Measurements from ENCODE around the gene HAGH.

HAGH gene

GRCh38 chr16:1821861-1822611, 4.6 kb downstream of the HAGH start:
- TF ChIP-seq CTCF (conservative IDR thresholded peaks at IDR 0.05), result no peak
- no peak overlapping the region for H3K27ac ChIP-seq

- no peak overlapping the region for H3K27ac ChIP-seq
- TF ChIP-seq CTCF (conservative IDR thresholded peaks at IDR 0.05), result no peak
Measured at GRCh38 chr16:1820946-1821290, 5.7 kb downstream of the HAGH start.

DNA sequence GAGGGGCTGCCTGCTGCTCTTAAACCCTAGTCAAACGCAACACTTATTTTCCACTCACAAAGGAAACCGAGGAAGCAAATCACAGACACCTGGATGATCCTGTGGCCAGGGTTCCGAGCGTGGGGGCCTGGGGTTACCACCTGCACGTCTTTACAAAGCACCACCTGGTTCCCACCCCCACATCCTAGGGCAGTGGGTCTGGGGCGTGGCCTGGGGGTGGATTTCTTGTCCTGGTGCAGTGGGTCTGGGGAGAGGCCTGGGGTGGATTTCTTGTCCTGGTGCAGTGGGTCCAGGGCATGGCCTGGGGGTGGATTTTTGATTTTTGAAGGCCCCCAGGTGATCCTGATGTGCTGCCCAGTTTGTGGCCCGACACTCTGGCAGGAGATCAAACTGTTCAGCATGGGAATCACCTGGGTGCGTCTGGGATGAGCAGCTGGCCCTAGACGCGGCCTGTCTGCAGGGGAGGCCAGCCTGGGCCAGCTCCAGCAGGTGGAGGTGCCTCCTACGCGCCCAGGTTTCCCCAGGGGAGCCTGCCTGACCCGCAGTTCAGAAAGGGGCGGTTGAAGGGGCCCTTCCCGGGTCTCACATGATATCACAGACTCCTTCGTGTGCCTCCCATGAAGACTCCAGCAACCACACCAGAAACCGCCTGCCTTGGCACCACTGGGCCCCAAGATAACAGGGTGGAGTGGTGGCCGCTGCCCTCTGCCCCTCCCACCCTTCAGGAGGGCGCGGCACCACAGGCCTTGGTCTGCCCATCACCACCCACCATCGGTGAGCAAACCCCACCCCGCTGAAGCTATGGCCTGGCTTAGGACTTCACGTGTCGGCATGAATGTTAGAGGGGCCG, 6.3 kb downstream of the HAGH start:
- no peak overlapping the region for H3K27ac ChIP-seq
- no peak for TF ChIP-seq CTCF (conservative IDR thresholded peaks at IDR 0.05)

DNA sequence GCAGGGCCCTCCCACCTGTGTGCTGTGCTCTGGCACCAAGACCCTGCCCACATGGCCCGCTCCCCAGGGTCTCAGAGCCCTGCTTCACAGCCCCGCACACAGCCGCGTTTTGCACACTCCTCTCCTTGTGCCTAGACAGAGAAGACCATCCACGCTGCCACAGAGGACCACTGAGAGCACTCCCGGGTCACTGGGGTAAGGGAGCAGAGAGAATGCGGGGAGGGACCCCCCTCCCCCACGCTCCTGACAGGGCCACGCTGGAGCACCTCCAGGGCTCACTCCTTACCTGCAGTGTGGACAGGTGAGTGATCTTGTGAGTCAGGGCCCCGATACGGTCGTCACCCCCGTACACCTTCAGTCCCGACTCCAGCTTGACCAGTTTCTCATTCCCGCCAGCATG, 7.0 kb downstream of the HAGH start:
- H3K27ac ChIP-seq, result no peak overlapping the region
- no peak for TF ChIP-seq CTCF (conservative IDR thresholded peaks at IDR 0.05)

- TF ChIP-seq CTCF (conservative IDR thresholded peaks at IDR 0.05), result no peak
- no peak overlapping the region for H3K27ac ChIP-seq
Measured at GRCh38 chr16:1818873-1819525, 7.6 kb downstream of the HAGH start.

DNA sequence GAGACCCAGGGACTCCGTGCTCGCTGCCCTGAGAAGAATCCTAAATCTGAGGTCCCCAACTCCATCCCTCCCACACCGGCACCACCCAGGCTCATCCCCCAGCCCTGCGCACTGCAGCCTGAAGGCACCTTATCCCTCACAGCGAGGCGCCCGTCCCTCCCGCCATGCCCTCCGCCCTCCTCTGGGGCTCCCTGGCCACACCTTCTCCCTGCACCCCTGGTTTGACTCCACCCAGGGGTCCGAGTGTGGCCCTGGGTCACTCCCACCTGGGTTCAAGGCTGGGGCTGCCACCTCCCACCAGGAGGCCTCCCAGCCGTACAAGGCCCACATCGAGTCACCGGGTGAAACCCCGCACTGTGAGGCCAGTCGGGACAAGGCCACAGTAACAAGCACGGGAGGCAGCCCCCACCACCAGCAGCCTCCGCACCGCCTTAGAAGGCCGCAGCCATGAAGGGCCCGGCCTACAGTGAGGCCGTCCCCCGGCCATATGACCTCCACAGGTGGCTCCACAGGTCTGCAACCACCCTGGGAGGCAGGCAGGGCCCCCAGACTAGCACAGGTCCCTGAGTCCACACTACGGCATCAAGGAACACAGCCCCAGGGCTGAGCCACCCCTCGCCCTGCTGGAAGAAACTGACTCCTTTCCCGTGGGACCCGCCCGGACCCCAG, 8.3 kb downstream of the HAGH start:
- H3K27ac ChIP-seq, result no peak overlapping the region
- no peak for TF ChIP-seq CTCF (conservative IDR thresholded peaks at IDR 0.05)

DNA sequence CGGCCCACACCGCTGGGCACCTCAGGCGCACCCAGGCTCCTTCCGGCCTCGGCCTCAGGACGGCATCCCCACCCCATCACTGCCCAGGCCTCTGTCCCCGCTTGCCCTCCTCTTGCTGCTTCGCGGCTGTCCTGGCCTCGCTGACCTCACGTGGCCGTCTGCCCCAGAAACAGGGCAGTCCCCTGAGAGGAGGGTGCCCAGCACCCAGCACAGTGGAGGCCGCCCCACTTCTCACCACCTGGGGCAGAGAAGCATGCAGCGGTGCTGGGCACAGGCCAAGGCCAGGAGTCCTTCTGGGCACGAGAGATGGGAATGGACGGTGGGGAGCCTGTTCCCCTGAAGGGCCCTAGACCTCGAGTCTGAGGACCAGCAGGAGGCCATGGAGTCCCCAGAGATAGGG, 8.9 kb downstream of the HAGH start:
- H3K27ac ChIP-seq, result no peak overlapping the region
- TF ChIP-seq CTCF (conservative IDR thresholded peaks at IDR 0.05), result no peak

All from VCaP (cell line).